Parathyroid adenoma (tissue), 2 donors: ENCODE measurements around the gene IGF1.

Experiments used
- H2AFZ ChIP-seq: fragments of 300-600 bp; sonication (generic); one replicate; pipeline ENCODE4 v1.7.0; 2017; ENCODE audit warnings: antibody characterized with exemption, mild to moderate bottlenecking
- H3K27ac ChIP-seq: fragments of 300-600 bp; sonication (generic); one replicate; pipeline ENCODE4 v1.7.0; 2017
- H3K27me3 ChIP-seq: fragments of 300-600 bp; sonication (generic); one replicate; pipeline ENCODE4 v1.7.0; 2017; ENCODE audit warnings: low read length; ENCODE audit not compliant: control insufficient read depth, insufficient read depth
- H3K36me3 ChIP-seq: fragments of 300-600 bp; sonication (generic); one replicate; pipeline ENCODE4 v1.7.0; 2017; ENCODE audit warnings: low read length; ENCODE audit not compliant: control insufficient read depth, insufficient read depth
- H3K4me1 ChIP-seq: fragments of 300-600 bp; sonication (generic); one replicate; pipeline ENCODE4 v1.7.0; 2017; ENCODE audit warnings: control low read depth
- H3K4me2 ChIP-seq: fragments of 300-600 bp; sonication (generic); one replicate; pipeline ENCODE4 v1.7.0; 2017; ENCODE audit warnings: low read length
- H3K4me3 ChIP-seq: fragments of 300-600 bp; sonication (generic); one replicate; pipeline ENCODE4 v1.7.0; 2017; ENCODE audit warnings: low read depth, low read length
- H3K79me2 ChIP-seq: fragments of 300-600 bp; sonication (generic); one replicate; pipeline ENCODE4 v1.7.0; 2017; ENCODE audit warnings: control low read depth
- H3K9ac ChIP-seq: fragments of 300-600 bp; sonication (generic); one replicate; pipeline ENCODE4 v1.7.0; 2017; ENCODE audit warnings: mild to moderate bottlenecking
- H3K9me3 ChIP-seq: fragments of 300-600 bp; sonication (generic); one replicate; pipeline ENCODE4 v1.7.0; 2017; ENCODE audit warnings: low read length; ENCODE audit not compliant: control insufficient read depth
- TF ChIP-seq, protein P1 (sequence below): fragments of 300-600 bp; sonication (generic); IDR thresholded peaks from one replicate; pipeline ENCODE4 v1.7.0; 2017; ENCODE audit warnings: antibody characterized with exemption, mild to moderate bottlenecking
- donor health status: primary hyperparathyroidism.

The IGF1 gene

DNA sequence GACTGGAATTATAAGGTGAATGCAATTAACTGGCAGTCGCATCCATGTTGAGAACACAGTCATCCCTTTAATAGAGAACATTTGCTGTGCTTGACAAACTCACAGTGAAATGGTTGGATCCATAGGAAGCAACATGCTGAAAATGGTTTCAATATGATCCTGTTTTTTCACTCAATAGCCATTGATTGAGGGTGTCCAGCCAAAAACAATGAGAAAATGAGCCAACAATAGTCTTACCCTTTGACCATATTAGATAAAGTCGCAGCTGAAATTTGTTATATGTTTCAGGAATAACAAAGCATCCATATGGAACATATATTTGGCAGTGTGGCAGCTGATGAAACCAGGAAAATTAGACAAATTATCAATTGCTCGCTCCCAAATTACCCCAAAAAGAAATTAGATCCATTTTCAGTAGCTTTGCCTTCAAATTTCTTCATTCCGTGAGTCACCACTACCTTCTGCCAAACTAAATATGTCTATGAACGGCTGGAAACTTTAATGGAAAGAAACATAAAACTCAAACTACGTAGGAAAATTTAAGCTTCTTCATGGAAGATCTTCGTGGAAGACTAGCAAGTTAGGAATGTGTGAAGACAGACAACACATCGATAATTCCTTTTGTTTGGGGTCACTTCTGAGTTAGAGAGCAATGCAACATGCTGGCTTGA, 17.4 kb downstream of the IGF1 start:
- H3K9me3 ChIP-seq, result no peaks in the 10 kb centered on the region
- no peak overlapping the region for H3K4me3 ChIP-seq
- H2AFZ ChIP-seq, result no peak overlapping the region
- H3K27me3 ChIP-seq, result no peaks in the 10 kb centered on the region
- no peak overlapping the region for H3K27ac ChIP-seq
- H3K4me2 ChIP-seq, result no peak overlapping the region
- no peak overlapping the region for H3K9ac ChIP-seq
- TF ChIP-seq, protein P1, sequence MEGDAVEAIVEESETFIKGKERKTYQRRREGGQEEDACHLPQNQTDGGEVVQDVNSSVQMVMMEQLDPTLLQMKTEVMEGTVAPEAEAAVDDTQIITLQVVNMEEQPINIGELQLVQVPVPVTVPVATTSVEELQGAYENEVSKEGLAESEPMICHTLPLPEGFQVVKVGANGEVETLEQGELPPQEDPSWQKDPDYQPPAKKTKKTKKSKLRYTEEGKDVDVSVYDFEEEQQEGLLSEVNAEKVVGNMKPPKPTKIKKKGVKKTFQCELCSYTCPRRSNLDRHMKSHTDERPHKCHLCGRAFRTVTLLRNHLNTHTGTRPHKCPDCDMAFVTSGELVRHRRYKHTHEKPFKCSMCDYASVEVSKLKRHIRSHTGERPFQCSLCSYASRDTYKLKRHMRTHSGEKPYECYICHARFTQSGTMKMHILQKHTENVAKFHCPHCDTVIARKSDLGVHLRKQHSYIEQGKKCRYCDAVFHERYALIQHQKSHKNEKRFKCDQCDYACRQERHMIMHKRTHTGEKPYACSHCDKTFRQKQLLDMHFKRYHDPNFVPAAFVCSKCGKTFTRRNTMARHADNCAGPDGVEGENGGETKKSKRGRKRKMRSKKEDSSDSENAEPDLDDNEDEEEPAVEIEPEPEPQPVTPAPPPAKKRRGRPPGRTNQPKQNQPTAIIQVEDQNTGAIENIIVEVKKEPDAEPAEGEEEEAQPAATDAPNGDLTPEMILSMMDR, result no peak
- H3K79me2 ChIP-seq, result no peaks in the 10 kb centered on the region
- H3K4me1 ChIP-seq, result no peaks in the 10 kb centered on the region
- H3K36me3 ChIP-seq, result no peaks in the 10 kb centered on the region

DNA sequence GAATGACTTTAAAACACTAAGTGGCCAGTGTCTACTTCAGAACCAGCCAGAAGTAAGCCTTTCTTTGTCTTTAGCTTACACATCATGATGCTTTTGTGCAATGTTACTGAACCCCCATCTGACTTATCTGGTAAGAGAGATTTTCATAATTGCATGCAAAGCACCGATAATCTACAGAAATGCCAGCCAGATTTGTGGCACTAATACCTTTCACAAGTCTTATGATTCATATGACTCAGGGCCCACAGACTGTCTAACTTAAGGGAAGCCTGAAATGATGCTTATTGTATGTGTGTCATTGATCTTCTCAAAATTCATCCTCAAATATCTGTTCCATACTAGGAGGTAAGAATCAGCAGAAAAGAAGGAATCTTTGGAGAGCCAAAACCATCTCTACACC, 18.0 kb downstream of the IGF1 start:
- TF ChIP-seq, protein P1, result no peak
- no peaks in the 10 kb centered on the region for H3K9me3 ChIP-seq
- no peak overlapping the region for H2AFZ ChIP-seq
- no peaks in the 10 kb centered on the region for H3K36me3 ChIP-seq
- no peaks in the 10 kb centered on the region for H3K79me2 ChIP-seq
- no peak overlapping the region for H3K4me2 ChIP-seq
- no peaks in the 10 kb centered on the region for H3K4me1 ChIP-seq
- H3K9ac ChIP-seq, result no peak overlapping the region
- H3K27ac ChIP-seq, result no peak overlapping the region
- H3K4me3 ChIP-seq, result no peak overlapping the region
- no peaks in the 10 kb centered on the region for H3K27me3 ChIP-seq

DNA sequence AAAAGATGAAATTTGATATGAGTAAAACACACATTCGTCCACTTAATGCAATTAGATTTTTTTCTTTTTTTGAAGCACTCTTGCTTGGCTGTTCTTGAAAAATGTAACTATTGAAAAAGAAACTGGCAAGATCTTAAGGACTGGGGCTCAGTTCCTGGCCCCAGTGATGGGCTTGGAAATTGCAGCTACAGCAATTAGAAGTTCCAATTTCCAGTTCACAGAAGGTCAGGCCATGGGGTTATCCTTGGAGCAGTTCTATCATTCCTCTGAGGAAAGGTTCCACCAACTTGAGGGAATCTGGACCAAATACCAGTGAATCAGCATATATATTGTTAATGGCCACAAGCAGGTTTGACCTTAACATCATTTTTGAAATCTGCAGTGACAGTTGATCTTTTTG, 18.9 kb downstream of the IGF1 start:
- H3K27ac ChIP-seq, result no peak overlapping the region
- no peak overlapping the region for H3K9ac ChIP-seq
- no peaks in the 10 kb centered on the region for H3K4me1 ChIP-seq
- no peak overlapping the region for H2AFZ ChIP-seq
- no peak overlapping the region for H3K4me3 ChIP-seq
- no peaks in the 10 kb centered on the region for H3K36me3 ChIP-seq
- TF ChIP-seq, protein P1, result no peak
- no peaks in the 10 kb centered on the region for H3K27me3 ChIP-seq
- H3K4me2 ChIP-seq, result no peak overlapping the region
- no peaks in the 10 kb centered on the region for H3K79me2 ChIP-seq
- no peaks in the 10 kb centered on the region for H3K9me3 ChIP-seq

DNA sequence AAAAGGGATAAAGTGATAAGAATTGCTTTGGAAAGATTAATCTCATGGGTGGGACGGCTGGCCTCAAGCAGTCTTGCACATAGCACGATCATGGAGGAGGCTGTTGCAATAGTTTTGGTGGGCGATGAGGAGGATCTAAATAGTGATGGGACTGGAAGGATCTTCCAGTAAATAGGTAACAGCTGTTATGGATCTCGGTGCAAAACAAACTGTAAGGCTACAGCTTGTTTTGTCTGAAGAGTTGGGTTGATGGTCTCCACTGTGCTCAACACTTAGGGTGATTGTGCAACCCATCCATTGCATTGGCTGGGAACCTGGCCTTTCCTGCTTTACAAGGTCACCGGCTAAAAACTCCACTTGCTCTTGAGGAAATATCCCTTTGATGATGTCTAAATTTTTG, 21.0 kb downstream of the IGF1 start:
- Histone ChIP-seq H3K4me1 (no peaks in the 10 kb centered on the region), H3K27ac (no peak overlapping the region), H3K4me2 (no peak overlapping the region), H3K4me3 (no peak overlapping the region), H3K79me2 (no peaks in the 10 kb centered on the region), H3K9ac (no peak overlapping the region), H2AFZ (no peak overlapping the region), H3K27me3 (no peaks in the 10 kb centered on the region), H3K9me3 (no peaks in the 10 kb centered on the region), H3K36me3 (no peaks in the 10 kb centered on the region)
- TF ChIP-seq, protein P1, result no peak
